K562 (cell line): ENCODE measurements around the gene TUBB1.

ENCODE experiments used
- CHD2 ChIP-seq: IDR thresholded peaks from 2 replicates; pipeline ENCODE4 v1.6.1; 2011; ENCODE audit warnings: low read depth, low read length
- EP300 ChIP-seq: IDR thresholded peaks from 2 replicates; pipeline ENCODE4 v1.6.1; 2012; ENCODE audit warnings: low read length, improper control_type of control experiment
- MAFK ChIP-seq: IDR thresholded peaks from 2 replicates; pipeline ENCODE4 v1.6.1; 2011; ENCODE audit warnings: low read length, improper control_type of control experiment
- POLR2A ChIP-seq: fragments of 450-650 bp; conservative IDR thresholded peaks from 2 replicates; pipeline ENCODE4 v1.6.1; 2016
- POLR2AphosphoS2 ChIP-seq: IDR thresholded peaks from 2 replicates; pipeline ENCODE4 v1.6.1; 2012; ENCODE audit warnings: low read length, improper control_type of control experiment
- RHOXF2B ChIP-seq: fragments of 250-450 bp; sonication (Bioruptor Pico); conservative IDR thresholded peaks from 2 replicates; pipeline ENCODE4 v1.5.1; 2021
- SRSF9 ChIP-seq: fragments of 200-400 bp; formaldehyde crosslinking; IDR thresholded peaks from 2 replicates; pipeline ENCODE4 v1.6.1; 2017; ENCODE audit warnings: low read depth, low read length, borderline replicate concordance
- XRCC4 ChIP-seq: IDR thresholded peaks from one replicate; pipeline ENCODE4 v1.6.1; 2011; ENCODE audit not compliant: insufficient read depth, insufficient read length; ENCODE audit errors: extremely low read depth
- ZFX ChIP-seq: sonication (generic); formaldehyde crosslinking; IDR thresholded peaks from 2 replicates; pipeline ENCODE4 v1.8.0; 2022; ENCODE audit warnings: mild to moderate bottlenecking, missing genetic modification reagents, moderate library complexity
- ZNF121 ChIP-seq: sonication (generic); formaldehyde crosslinking; conservative IDR thresholded peaks from 2 replicates; pipeline ENCODE4 v1.8.0; 2022; ENCODE audit warnings: missing genetic modification reagents
- TF ChIP-seq, protein P1 (sequence below): fragments of 250-450 bp; sonication (Bioruptor Pico); IDR thresholded peaks from 2 replicates; pipeline ENCODE4 v1.8.0; 2021; ENCODE audit warnings: borderline replicate concordance, mild to moderate bottlenecking, moderate library complexity; ENCODE audit not compliant: poor library complexity, severe bottlenecking
- TF ChIP-seq, protein P2 (sequence below): fragments of 450-650 bp; IDR thresholded peaks from 2 replicates; pipeline ENCODE4 v1.6.1; 2016; ENCODE audit warnings: mild to moderate bottlenecking
- TF ChIP-seq, protein P3 (sequence below), 3 experiments: IDR thresholded peaks in 2 of 3; conservative IDR thresholded peaks in 1 of 3; 2 replicates each; pipeline ENCODE4 v1.5.1; 2011 to 2012; ENCODE audit warnings: low read length in 3 of 3, mild to moderate bottlenecking in 3 of 3, control low read depth in 2 of 3, improper control_type of control experiment in 1 of 3, inconsistent platforms in 1 of 3, low read depth in 1 of 3, mixed read lengths in 1 of 3, moderate library complexity in 1 of 3; ENCODE audit not compliant: insufficient read depth in 2 of 3

DNA sequence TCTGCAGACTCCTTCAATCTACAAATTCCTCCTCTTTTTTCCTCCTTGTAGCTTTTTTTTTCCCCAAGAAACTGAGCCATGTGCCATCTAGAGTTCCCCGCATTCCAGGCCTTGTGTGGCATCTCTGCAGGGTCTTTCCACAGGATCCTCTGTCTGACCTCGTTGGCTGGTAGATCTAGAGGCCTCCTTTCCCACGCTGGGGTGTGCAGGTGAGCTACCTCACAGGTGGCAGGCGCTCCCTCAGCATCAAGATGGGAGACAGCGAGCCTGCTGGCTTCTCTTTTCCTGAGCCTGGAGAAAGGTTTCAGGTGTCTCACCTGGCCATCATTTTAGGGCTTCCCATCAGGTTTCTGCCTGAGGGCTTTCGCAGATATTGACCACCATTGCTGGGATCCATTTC, 47.8 kb upstream of the TUBB1 start:
- TF ChIP-seq, protein P1, sequence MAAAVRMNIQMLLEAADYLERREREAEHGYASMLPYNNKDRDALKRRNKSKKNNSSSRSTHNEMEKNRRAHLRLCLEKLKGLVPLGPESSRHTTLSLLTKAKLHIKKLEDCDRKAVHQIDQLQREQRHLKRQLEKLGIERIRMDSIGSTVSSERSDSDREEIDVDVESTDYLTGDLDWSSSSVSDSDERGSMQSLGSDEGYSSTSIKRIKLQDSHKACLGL (CRISPR knock-in tag), result no peak
- TF ChIP-seq SRSF9 (no peak), ZNF121 (no peak), POLR2A (no peak), MAFK (no peak), POLR2AphosphoS2 (no peak), RHOXF2B (CRISPR knock-in tag) (no peak), CHD2 (no peak), EP300 (no peak), ZFX (CRISPR knock-in tag) (no peak), XRCC4 (no peak)
- TF ChIP-seq, protein P2, sequence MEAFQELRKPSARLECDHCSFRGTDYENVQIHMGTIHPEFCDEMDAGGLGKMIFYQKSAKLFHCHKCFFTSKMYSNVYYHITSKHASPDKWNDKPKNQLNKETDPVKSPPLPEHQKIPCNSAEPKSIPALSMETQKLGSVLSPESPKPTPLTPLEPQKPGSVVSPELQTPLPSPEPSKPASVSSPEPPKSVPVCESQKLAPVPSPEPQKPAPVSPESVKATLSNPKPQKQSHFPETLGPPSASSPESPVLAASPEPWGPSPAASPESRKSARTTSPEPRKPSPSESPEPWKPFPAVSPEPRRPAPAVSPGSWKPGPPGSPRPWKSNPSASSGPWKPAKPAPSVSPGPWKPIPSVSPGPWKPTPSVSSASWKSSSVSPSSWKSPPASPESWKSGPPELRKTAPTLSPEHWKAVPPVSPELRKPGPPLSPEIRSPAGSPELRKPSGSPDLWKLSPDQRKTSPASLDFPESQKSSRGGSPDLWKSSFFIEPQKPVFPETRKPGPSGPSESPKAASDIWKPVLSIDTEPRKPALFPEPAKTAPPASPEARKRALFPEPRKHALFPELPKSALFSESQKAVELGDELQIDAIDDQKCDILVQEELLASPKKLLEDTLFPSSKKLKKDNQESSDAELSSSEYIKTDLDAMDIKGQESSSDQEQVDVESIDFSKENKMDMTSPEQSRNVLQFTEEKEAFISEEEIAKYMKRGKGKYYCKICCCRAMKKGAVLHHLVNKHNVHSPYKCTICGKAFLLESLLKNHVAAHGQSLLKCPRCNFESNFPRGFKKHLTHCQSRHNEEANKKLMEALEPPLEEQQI, result no peak
- TF ChIP-seq, protein P3, sequence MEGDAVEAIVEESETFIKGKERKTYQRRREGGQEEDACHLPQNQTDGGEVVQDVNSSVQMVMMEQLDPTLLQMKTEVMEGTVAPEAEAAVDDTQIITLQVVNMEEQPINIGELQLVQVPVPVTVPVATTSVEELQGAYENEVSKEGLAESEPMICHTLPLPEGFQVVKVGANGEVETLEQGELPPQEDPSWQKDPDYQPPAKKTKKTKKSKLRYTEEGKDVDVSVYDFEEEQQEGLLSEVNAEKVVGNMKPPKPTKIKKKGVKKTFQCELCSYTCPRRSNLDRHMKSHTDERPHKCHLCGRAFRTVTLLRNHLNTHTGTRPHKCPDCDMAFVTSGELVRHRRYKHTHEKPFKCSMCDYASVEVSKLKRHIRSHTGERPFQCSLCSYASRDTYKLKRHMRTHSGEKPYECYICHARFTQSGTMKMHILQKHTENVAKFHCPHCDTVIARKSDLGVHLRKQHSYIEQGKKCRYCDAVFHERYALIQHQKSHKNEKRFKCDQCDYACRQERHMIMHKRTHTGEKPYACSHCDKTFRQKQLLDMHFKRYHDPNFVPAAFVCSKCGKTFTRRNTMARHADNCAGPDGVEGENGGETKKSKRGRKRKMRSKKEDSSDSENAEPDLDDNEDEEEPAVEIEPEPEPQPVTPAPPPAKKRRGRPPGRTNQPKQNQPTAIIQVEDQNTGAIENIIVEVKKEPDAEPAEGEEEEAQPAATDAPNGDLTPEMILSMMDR (IDR thresholded peaks at IDR 0.05 in 2 of 3, conservative IDR thresholded peaks at IDR 0.05 in 1 of 3; ENCODE audit: insufficient read depth in 2 of 3, low read depth in 1 of 3, low read length in 3 of 3), result no peak
